Measurements from ENCODE around the gene HSH2D. TPM values are rescaled to one million over a fixed set of nuclear protein-coding genes. Genes with fewer than 3 reads are reported as not detected.

The HSH2D gene
- polyA plus RNA-seq, 1 of the 3 experiments (the other 2 are of a cell fraction): not detected

DNA sequence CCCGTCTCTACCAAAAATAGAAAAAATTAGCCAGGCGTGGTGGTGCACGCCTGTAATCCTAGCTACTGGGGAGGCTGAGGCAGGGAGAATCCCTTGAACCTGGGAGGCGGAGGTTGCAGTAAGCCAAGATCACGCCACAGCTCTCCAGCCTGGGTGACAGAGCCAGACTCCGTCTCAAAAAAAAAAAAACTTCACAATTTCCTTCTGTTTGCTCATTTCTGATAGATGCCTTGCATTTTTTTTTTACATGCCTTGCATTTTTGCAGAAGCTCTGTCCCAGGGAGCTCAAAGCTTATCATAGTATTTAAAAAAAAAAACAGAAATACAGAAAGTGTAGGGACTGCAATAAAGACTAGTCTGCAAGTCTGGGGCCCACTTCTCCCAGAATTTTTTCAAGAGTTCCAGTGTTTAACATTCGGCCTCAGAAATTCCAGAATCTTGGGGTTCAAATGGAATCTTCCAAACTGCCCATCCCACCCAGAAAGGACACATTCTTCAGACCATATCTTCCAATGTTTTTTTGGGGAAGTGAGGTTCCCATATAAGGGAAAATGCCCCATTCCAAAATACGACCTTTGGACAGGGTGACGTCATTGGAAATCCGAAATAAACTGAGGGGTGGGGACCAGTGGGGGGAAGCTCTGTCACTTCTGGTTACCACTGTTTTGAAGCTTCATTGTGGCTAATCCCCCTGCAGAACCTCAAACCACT, 49.0 kb upstream of the HSH2D start (continued):
- TF ChIP-seq, protein P1, sequence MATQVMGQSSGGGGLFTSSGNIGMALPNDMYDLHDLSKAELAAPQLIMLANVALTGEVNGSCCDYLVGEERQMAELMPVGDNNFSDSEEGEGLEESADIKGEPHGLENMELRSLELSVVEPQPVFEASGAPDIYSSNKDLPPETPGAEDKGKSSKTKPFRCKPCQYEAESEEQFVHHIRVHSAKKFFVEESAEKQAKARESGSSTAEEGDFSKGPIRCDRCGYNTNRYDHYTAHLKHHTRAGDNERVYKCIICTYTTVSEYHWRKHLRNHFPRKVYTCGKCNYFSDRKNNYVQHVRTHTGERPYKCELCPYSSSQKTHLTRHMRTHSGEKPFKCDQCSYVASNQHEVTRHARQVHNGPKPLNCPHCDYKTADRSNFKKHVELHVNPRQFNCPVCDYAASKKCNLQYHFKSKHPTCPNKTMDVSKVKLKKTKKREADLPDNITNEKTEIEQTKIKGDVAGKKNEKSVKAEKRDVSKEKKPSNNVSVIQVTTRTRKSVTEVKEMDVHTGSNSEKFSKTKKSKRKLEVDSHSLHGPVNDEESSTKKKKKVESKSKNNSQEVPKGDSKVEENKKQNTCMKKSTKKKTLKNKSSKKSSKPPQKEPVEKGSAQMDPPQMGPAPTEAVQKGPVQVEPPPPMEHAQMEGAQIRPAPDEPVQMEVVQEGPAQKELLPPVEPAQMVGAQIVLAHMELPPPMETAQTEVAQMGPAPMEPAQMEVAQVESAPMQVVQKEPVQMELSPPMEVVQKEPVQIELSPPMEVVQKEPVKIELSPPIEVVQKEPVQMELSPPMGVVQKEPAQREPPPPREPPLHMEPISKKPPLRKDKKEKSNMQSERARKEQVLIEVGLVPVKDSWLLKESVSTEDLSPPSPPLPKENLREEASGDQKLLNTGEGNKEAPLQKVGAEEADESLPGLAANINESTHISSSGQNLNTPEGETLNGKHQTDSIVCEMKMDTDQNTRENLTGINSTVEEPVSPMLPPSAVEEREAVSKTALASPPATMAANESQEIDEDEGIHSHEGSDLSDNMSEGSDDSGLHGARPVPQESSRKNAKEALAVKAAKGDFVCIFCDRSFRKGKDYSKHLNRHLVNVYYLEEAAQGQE (IDR thresholded peaks at IDR 0.05; ENCODE audit: low read depth, low read length): no peak
- no peak for TF ChIP-seq GABPA (IDR thresholded peaks at IDR 0.05; ENCODE audit: low read depth)
- TF ChIP-seq EP300 (IDR thresholded peaks at IDR 0.05; ENCODE audit: borderline replicate concordance in 1 of 2, low read depth in 1 of 2, low read length in 1 of 2): no peak
- no peak for TF ChIP-seq JUND (IDR thresholded peaks at IDR 0.05)
- no peak for TF ChIP-seq ELF1 (IDR thresholded peaks at IDR 0.05)
- TF ChIP-seq, protein P2, sequence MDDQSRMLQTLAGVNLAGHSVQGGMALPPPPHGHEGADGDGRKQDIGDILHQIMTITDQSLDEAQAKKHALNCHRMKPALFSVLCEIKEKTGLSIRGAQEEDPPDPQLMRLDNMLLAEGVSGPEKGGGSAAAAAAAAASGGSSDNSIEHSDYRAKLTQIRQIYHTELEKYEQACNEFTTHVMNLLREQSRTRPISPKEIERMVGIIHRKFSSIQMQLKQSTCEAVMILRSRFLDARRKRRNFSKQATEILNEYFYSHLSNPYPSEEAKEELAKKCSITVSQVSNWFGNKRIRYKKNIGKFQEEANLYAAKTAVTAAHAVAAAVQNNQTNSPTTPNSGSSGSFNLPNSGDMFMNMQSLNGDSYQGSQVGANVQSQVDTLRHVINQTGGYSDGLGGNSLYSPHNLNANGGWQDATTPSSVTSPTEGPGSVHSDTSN (IDR thresholded peaks at IDR 0.05): no peak

DNA sequence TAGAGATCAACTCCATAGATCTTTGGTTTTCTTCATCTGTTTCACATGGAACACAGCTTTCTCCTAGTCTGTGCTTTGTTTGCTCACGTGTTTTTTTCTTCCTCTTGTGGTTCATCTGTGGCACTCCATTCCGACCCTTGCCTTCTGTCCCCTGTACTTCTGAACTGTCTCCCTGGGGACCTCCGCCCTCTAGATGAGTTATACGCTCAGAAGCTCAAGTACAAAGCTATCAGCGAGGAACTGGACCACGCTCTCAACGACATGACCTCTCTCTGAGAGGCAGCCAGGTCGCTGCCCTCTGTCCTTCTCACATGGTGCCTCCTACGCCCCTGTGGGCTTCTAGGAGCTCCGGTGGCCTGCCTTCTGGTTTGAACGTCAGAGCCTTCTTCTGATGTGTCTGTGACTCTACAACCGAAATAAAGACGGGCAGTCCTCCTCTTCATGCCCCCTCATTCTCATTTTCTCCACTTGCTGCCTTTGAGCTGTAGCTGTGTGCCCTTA, 48.4 kb upstream of the HSH2D start:
- POLR2A ChIA-PET: interaction anchor here (1.3 kb wide), 1 partner anchor 17 kb away, joined by 4 read pairs; no protein-coding TSS in a partner anchor
- no peak overlapping the region for H3K27ac ChIP-seq (ENCODE audit: low read depth in 2 of 2, low read length in 1 of 2)

More for the DNA sequence above, 48.4 kb upstream of the HSH2D start:
- H3K36me3 ChIP-seq (replicated peaks in 1 of 2; ENCODE audit: control insufficient read depth in 1 of 2, insufficient read depth in 2 of 2, low read length in 1 of 2): peaks cover 43 to 97% of the 10 kb centered on the region in 2 experiments
- H3K9me2 ChIP-seq: no peaks in the 10 kb centered on the region
- H3K4me2 ChIP-seq: no peak overlapping the region
- peaks cover 55% of the 10 kb centered on the region for H3F3A ChIP-seq (replicated peaks; ENCODE audit: insufficient read depth)
- no peak overlapping the region for H3K4me3 ChIP-seq (ENCODE audit: low read depth in 2 of 2, low read length in 1 of 2)
- no peak for DNase-seq
- 95% methylated on average over 13 of the region's 13 CpGs for WGBS (ENCODE audit: low lambda C conversion rate)
- TF ChIP-seq TEAD4 (IDR thresholded peaks at IDR 0.05; ENCODE audit: borderline replicate concordance, insufficient read depth): no peak
- no peak for TF ChIP-seq FOXJ3 (CRISPR knock-in tag; IDR thresholded peaks at IDR 0.05)
- TF ChIP-seq NFIC (IDR thresholded peaks at IDR 0.05; ENCODE audit: borderline replicate concordance): no peak
- TF ChIP-seq MEF2A (IDR thresholded peaks at IDR 0.05; ENCODE audit: borderline replicate concordance, low read depth): no peak
- TF ChIP-seq FOSL2 (IDR thresholded peaks at IDR 0.05; ENCODE audit: borderline replicate concordance, low read depth): no peak
- TF ChIP-seq TCF12 (IDR thresholded peaks at IDR 0.05): no peak
- no peak for TF ChIP-seq MXI1 (IDR thresholded peaks at IDR 0.05; ENCODE audit: low read depth, low read length)
- no peak for TF ChIP-seq RAD21 (IDR thresholded peaks at IDR 0.05; ENCODE audit: low read length)
- TF ChIP-seq CHD2 (IDR thresholded peaks at IDR 0.05; ENCODE audit: low read length, partially characterized antibody): no peak
- no peak for TF ChIP-seq TAF1 (IDR thresholded peaks at IDR 0.05; ENCODE audit: borderline replicate concordance, low read depth, low read length)
- TF ChIP-seq EZH2phosphoT487 (IDR thresholded peaks at IDR 0.05; ENCODE audit: borderline replicate concordance, low read depth): no peak
- TF ChIP-seq SMC3 (IDR thresholded peaks at IDR 0.05; ENCODE audit: low read depth, low read length): no peak
- TF ChIP-seq, protein P3, sequence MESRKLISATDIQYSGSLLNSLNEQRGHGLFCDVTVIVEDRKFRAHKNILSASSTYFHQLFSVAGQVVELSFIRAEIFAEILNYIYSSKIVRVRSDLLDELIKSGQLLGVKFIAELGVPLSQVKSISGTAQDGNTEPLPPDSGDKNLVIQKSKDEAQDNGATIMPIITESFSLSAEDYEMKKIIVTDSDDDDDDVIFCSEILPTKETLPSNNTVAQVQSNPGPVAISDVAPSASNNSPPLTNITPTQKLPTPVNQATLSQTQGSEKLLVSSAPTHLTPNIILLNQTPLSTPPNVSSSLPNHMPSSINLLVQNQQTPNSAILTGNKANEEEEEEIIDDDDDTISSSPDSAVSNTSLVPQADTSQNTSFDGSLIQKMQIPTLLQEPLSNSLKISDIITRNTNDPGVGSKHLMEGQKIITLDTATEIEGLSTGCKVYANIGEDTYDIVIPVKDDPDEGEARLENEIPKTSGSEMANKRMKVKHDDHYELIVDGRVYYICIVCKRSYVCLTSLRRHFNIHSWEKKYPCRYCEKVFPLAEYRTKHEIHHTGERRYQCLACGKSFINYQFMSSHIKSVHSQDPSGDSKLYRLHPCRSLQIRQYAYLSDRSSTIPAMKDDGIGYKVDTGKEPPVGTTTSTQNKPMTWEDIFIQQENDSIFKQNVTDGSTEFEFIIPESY (IDR thresholded peaks at IDR 0.05; ENCODE audit: borderline replicate concordance, low read depth): no peak
- TF ChIP-seq RXRA (IDR thresholded peaks at IDR 0.05; ENCODE audit: borderline replicate concordance, low read depth): no peak
- no peak for TF ChIP-seq NRF1 (IDR thresholded peaks at IDR 0.05; ENCODE audit: low read depth, low read length)
- TF ChIP-seq, protein P2 (IDR thresholded peaks at IDR 0.05): no peak
- peaks cover 53% of the 10 kb centered on the region; the same call in 1 of the 2 replicates for H3K79me2 ChIP-seq (ENCODE audit: insufficient read depth)
- H4K20me1 ChIP-seq (ENCODE audit: insufficient read depth): peaks cover 46% of the 10 kb centered on the region; the same call in 1 of the 2 replicates
- CTCF ChIA-PET: interaction anchor here (1.7 to 2.2 kb wide), 3 partner anchors 16 to 54 kb away, joined by 5 to 10 read pairs (median 7); no protein-coding TSS in a partner anchor
- no peaks in the 10 kb centered on the region for H3K27me3 ChIP-seq (ENCODE audit: insufficient read depth)
- no peak overlapping the region for H3K9ac ChIP-seq
- no peaks in the 10 kb centered on the region for H3K4me1 ChIP-seq (ENCODE audit: control insufficient read depth in 1 of 2, insufficient read depth in 2 of 2, low read depth in 1 of 2, low read length in 1 of 2)
- H3K9me3 ChIP-seq: no peaks in the 10 kb centered on the region
- H2AFZ ChIP-seq (ENCODE audit: low read depth): no peak overlapping the region

All from SK-N-SH (cell line).